GM12892 (cell line): ENCODE data around the gene BEND5.

ENCODE experiments used
- DNase-seq: peaks from one replicate; pipeline ENCODE4 v3.0.0; 2011; ENCODE audit not compliant: insufficient read length
- FAIRE-seq: peaks from 2 replicates; lab custom pipeline; 2011; peaks lifted over from hg19 to GRCh38; lab: Jason Lieb, UNC
- POLR2A ChIP-seq: IDR thresholded peaks from 2 replicates; pipeline ENCODE4 v1.6.1; 2011; ENCODE audit warnings: low read depth, low read length, control low read depth
- POLR2AphosphoS5 ChIP-seq: IDR thresholded peaks from 2 replicates; pipeline ENCODE4 v1.6.1; 2011; ENCODE audit warnings: low read depth, low read length, control low read depth
- TAF1 ChIP-seq: IDR thresholded peaks from 2 replicates; pipeline ENCODE4 v1.6.1; 2011; ENCODE audit warnings: low read depth, mild to moderate bottlenecking, control low read depth, low read length, borderline replicate concordance

Gene BEND5

GRCh38 chr1:48760857-48761256 is 15.8 kb downstream of the BEND5 start:
- TF ChIP-seq POLR2A = no peak
- TF ChIP-seq POLR2AphosphoS5 = no peak
- TF ChIP-seq TAF1 = no peak
- no peak for FAIRE-seq
- DNase-seq = no peak

GRCh38 chr1:48758976-48759375 is 17.7 kb downstream of the BEND5 start:
- DNase-seq (no peak), FAIRE-seq (no peak)

GRCh38 chr1:48757363-48757762 is 19.3 kb downstream of the BEND5 start:
- TF ChIP-seq POLR2A = no peak
- no peak for TF ChIP-seq POLR2AphosphoS5
- no peak for TF ChIP-seq TAF1
- no peak for FAIRE-seq
- DNase-seq = no peak

More at GRCh38 chr1:48758976-48759375, 17.7 kb downstream of the BEND5 start:
- TF ChIP-seq TAF1 (no peak), POLR2AphosphoS5 (no peak), POLR2A (no peak)

- no peak for FAIRE-seq
- no peak for DNase-seq
- TF ChIP-seq POLR2A = no peak
- no peak for TF ChIP-seq TAF1
- TF ChIP-seq POLR2AphosphoS5 = no peak
Measured at GRCh38 chr1:48756683-48757316, 19.9 kb downstream of the BEND5 start.

GRCh38 chr1:48753293-48753692 is 23.4 kb downstream of the BEND5 start:
- FAIRE-seq (no peak), DNase-seq (no peak)
- TF ChIP-seq POLR2AphosphoS5 (no peak), TAF1 (no peak), POLR2A (no peak)

- no peak for FAIRE-seq
- TF ChIP-seq TAF1 (no peak), POLR2A (no peak), POLR2AphosphoS5 (no peak)
- no peak for DNase-seq
Measured at GRCh38 chr1:48750109-48750508, 26.6 kb downstream of the BEND5 start.

- TF ChIP-seq POLR2A (no peak), POLR2AphosphoS5 (no peak), TAF1 (no peak)
- no peak for DNase-seq
- FAIRE-seq = no peak
Measured at GRCh38 chr1:48749068-48749467, 27.6 kb downstream of the BEND5 start.

- FAIRE-seq = no peak
- TF ChIP-seq POLR2AphosphoS5 = no peak
- no peak for TF ChIP-seq POLR2A
- TF ChIP-seq TAF1 = no peak
- no peak for DNase-seq
Measured at GRCh38 chr1:48746906-48747305, 29.8 kb downstream of the BEND5 start.

GRCh38 chr1:48744032-48744431 is 32.7 kb downstream of the BEND5 start:
- FAIRE-seq (no peak), DNase-seq (no peak)
- TF ChIP-seq TAF1 = no peak
- no peak for TF ChIP-seq POLR2A
- no peak for TF ChIP-seq POLR2AphosphoS5

- FAIRE-seq = no peak
- DNase-seq = no peak
Measured at GRCh38 chr1:48743480-48743879, 33.2 kb downstream of the BEND5 start.

GRCh38 chr1:48741380-48741779 is 35.3 kb downstream of the BEND5 start:
- TF ChIP-seq TAF1 (no peak), POLR2A (no peak)
- DNase-seq (no peak), FAIRE-seq (no peak)

More at GRCh38 chr1:48743480-48743879, 33.2 kb downstream of the BEND5 start:
- TF ChIP-seq TAF1 = no peak
- TF ChIP-seq POLR2A = no peak
- no peak for TF ChIP-seq POLR2AphosphoS5

GRCh38 chr1:48740621-48741020 is 36.1 kb downstream of the BEND5 start:
- FAIRE-seq = no peak
- no peak for DNase-seq
- no peak for TF ChIP-seq POLR2A
- no peak for TF ChIP-seq TAF1
- TF ChIP-seq POLR2AphosphoS5 = no peak
